PFSK-1 (cell line): ENCODE data around the gene ZDHHC1.

Experiments
- FOXP2 ChIP-seq: optimal IDR thresholded peaks from 2 replicates; pipeline ENCODE3; 2011; ENCODE audit warnings: borderline replicate concordance, control low read depth, inconsistent platforms; ENCODE audit not compliant: insufficient read depth; ENCODE audit errors: extremely low read length, extremely low read depth
- POLR2AphosphoS5 ChIP-seq: IDR thresholded peaks from 2 replicates; pipeline ENCODE4 v1.6.1; 2012; ENCODE audit warnings: low read depth, mild to moderate bottlenecking, control low read depth, low read length, moderate library complexity
- REST ChIP-seq, 2 experiments: IDR thresholded peaks; 2 replicates each; pipeline versions ENCODE4 v1.6.1 to v1.8.0; 2011 to 2012; ENCODE audit warnings: low read depth in 2 of 2, low read length in 2 of 2, control low read depth in 1 of 2, inconsistent platforms in 1 of 2, mild to moderate bottlenecking in 1 of 2, moderate library complexity in 1 of 2; ENCODE audit not compliant: insufficient read depth in 1 of 2
- SIN3A ChIP-seq: IDR thresholded peaks from 2 replicates; pipeline ENCODE4 v1.6.1; 2012; ENCODE audit warnings: mild to moderate bottlenecking, low read length, moderate library complexity, borderline replicate concordance; ENCODE audit not compliant: insufficient read depth
- TAF1 ChIP-seq: IDR thresholded peaks from 2 replicates; pipeline ENCODE4 v1.6.1; 2012; ENCODE audit warnings: low read length, control low read depth, borderline replicate concordance; ENCODE audit not compliant: insufficient read depth

GRCh38 chr16:67383284-67383683 is 33.0 kb downstream of the ZDHHC1 start:
- no peak for TF ChIP-seq POLR2AphosphoS5
- no peak for TF ChIP-seq SIN3A
- no peak for TF ChIP-seq TAF1
- no peak for TF ChIP-seq REST (IDR thresholded peaks at IDR 0.05; ENCODE audit: insufficient read depth in 1 of 2, low read depth in 2 of 2, low read length in 2 of 2)
- TF ChIP-seq FOXP2, result no peak
